K562 (cell line): Measurements from ENCODE around the gene SGPP2. TPM values are rescaled to one million over a fixed set of nuclear protein-coding genes. Genes with fewer than 3 reads are reported as not detected.

Experiments used
- ATAC-seq: fragments of 200-7000 bp; cut with Tn5 transposase; 3 replicates; pipeline ENCODE4 v1.9.1; 2020; ENCODE audit warnings: moderate library complexity
- BruUV-seq: library from RNA; stranded (reverse); fragments of 400-500 nt; replicated peaks from 2 replicates; lab custom pipeline; 2021; lab: Mats Ljungman, UMichigan
- CTCF ChIA-PET: fragments of 300-600 bp; formaldehyde crosslinking; extraction: SDS; loops from one replicate; lab custom pipeline; 2021; ENCODE audit warnings: low intra/inter-chr PET ratio; lab: Yijun Ruan, JAX
- POLR2A ChIA-PET: fragments of 300-600, 350-650 bp; sonication (Branson Sonifier 250); formaldehyde crosslinking; extraction: SDS; loops from one replicate; lab custom pipeline; 2021; ENCODE audit warnings: antibody characterized with exemption, inconsistent platforms; lab: Yijun Ruan, JAX
- DNase-seq, 4 experiments: peaks; one replicate each; pipeline versions ENCODE4 v3.0.0 to v3.0.0-alpha.2; 2011 to 2018; ENCODE audit warnings: low spot score in 3 of 4, mixed read lengths in 3 of 4; ENCODE audit errors: extremely low read depth in 1 of 4
- FAIRE-seq: peaks from 2 replicates; lab custom pipeline; 2011; peaks lifted over from hg19 to GRCh38; lab: Jason Lieb, UNC
- H2AFZ ChIP-seq: 2 replicates; pipeline ENCODE4 v1.6.0; 2011; ENCODE audit warnings: low read depth, low read length, control low read depth, inconsistent platforms
- H3K27ac ChIP-seq: fragments of 200-600 bp; 3 replicates; pipeline ENCODE4 v1.8.0; 2011; ENCODE audit warnings: low read depth, mild to moderate bottlenecking, control low read depth, inconsistent platforms, low read length, moderate library complexity, mixed read lengths; ENCODE audit errors: extremely low read depth
- H3K27me3 ChIP-seq, 2 experiments: fragments of 300-600 bp in 1 of 2; 2 replicates in 1 of 2; 3 replicates in 1 of 2; pipeline versions ENCODE4 v1.6.0 to v1.8.0; 2011; ENCODE audit warnings: inconsistent platforms in 2 of 2, low read length in 2 of 2, mild to moderate bottlenecking in 1 of 2, mixed read lengths in 1 of 2, moderate library complexity in 1 of 2; ENCODE audit not compliant: control insufficient read depth in 2 of 2, insufficient read depth in 2 of 2
- H3K36me3 ChIP-seq: fragments of 300-600 bp; 3 replicates; pipeline ENCODE4 v1.8.0; 2011; ENCODE audit warnings: mild to moderate bottlenecking, low read length, inconsistent platforms; ENCODE audit not compliant: control insufficient read depth, insufficient read depth
- H3K4me1 ChIP-seq, 2 experiments: fragments of 200-600 bp in 1 of 2; replicated peaks in 1 of 2; 2 replicates in 1 of 2; 3 replicates in 1 of 2; pipeline versions ENCODE4 v1.5.1 to v1.8.0; 2011; ENCODE audit warnings: inconsistent platforms in 2 of 2, low read length in 2 of 2, mild to moderate bottlenecking in 1 of 2, mixed read lengths in 1 of 2, moderate library complexity in 1 of 2; ENCODE audit not compliant: control insufficient read depth in 2 of 2, insufficient read depth in 2 of 2
- H3K4me2 ChIP-seq: 2 replicates; pipeline ENCODE4 v1.6.1; 2011; ENCODE audit warnings: low read length, control low read depth, inconsistent platforms, mixed read lengths; ENCODE audit not compliant: insufficient read depth
- H3K4me3 ChIP-seq: fragments of 200-600 bp; sonication (generic), shearing (Covaris generic); 2 replicates; pipeline ENCODE4 v1.5.1; 2016; ENCODE audit warnings: control low read depth, inconsistent platforms
- H3K79me2 ChIP-seq: fragments of 200-600 bp; 3 replicates; pipeline ENCODE4 v1.8.0; 2011; ENCODE audit warnings: low read length, inconsistent platforms; ENCODE audit not compliant: control insufficient read depth, insufficient read depth
- H3K9ac ChIP-seq, 2 experiments: 2 replicates each; pipeline versions ENCODE4 v1.6.0 to v1.6.1; 2011; ENCODE audit warnings: low read depth in 2 of 2, low read length in 2 of 2, control low read depth in 1 of 2, inconsistent platforms in 1 of 2, mild to moderate bottlenecking in 1 of 2, mixed read lengths in 1 of 2; ENCODE audit not compliant: insufficient read depth in 1 of 2
- H3K9me1 ChIP-seq: one replicate; pipeline ENCODE4 v1.6.0; 2011; ENCODE audit warnings: inconsistent platforms, mild to moderate bottlenecking, low read length, moderate library complexity; ENCODE audit not compliant: control insufficient read depth, insufficient read depth
- H3K9me3 ChIP-seq: replicated peaks from 2 replicates; pipeline ENCODE4 v1.5.1; 2011; ENCODE audit warnings: low read depth, low read length, inconsistent platforms; ENCODE audit not compliant: control insufficient read depth, insufficient read depth
- H4K20me1 ChIP-seq: replicated peaks from 2 replicates; pipeline ENCODE4 v1.6.1; 2011; ENCODE audit warnings: low read length, inconsistent platforms, mixed read lengths; ENCODE audit not compliant: control insufficient read depth, insufficient read depth
- CEBPZ ChIP-seq: fragments of 150-350 bp; IDR thresholded peaks from 2 replicates; pipeline ENCODE4 v1.6.1; 2014; ENCODE audit warnings: low read depth, mild to moderate bottlenecking, low read length, borderline replicate concordance
- ESRRA ChIP-seq: fragments of 450-650 bp; IDR thresholded peaks from 2 replicates; pipeline ENCODE4 v1.6.1; 2014; ENCODE audit warnings: low read depth, mild to moderate bottlenecking, moderate library complexity, borderline replicate concordance
- KHSRP ChIP-seq: fragments of 450-650 bp; IDR thresholded peaks from 2 replicates; pipeline ENCODE4 v1.6.1; 2017
- SIN3B ChIP-seq: fragments of 450-650 bp; IDR thresholded peaks from 2 replicates; pipeline ENCODE4 v1.6.1; 2017; ENCODE audit warnings: low read depth, mild to moderate bottlenecking, moderate library complexity
- SNAPC5 ChIP-seq: fragments of 250-450 bp; sonication (Bioruptor Pico); IDR thresholded peaks from 2 replicates; pipeline ENCODE4 v1.8.0; 2021; ENCODE audit warnings: moderate library complexity, mild to moderate bottlenecking, inconsistent platforms
- SNRNP70 ChIP-seq: fragments of 200-400 bp; formaldehyde crosslinking; optimal IDR thresholded peaks from 2 replicates; pipeline ENCODE3; 2017; ENCODE audit warnings: low read depth, low read length
- SUPT5H ChIP-seq: fragments of 450-650 bp; IDR thresholded peaks from 2 replicates; pipeline ENCODE4 v1.6.1; 2016
- ZNF384 ChIP-seq: IDR thresholded peaks from 2 replicates; pipeline ENCODE4 v1.6.1; 2012; ENCODE audit warnings: low read depth, low read length, improper control_type of control experiment
- WGBS: fragments of 100-300 bp; shearing (Covaris generic); methylation state at CpG from one replicate; pipeline ENCODE4 v1.1.6; 2016; ENCODE audit warnings: low coverage, mixed read lengths; ENCODE audit not compliant: insufficient coverage; ENCODE audit errors: missing lambda C conversion rate; 5-methylcytosine and 5-hydroxymethylcytosine counted together
- in situ Hi-C: fragments of 300-500 bp; cut with MboI; formaldehyde crosslinking; loops from 4 replicates; pipeline ENCODE4 v1.15.0; 2018; ENCODE audit warnings: inconsistent platforms, mixed read lengths
- intact Hi-C: fragments of 100-400 bp; cut with micrococcal nuclease; formaldehyde crosslinking; loops from 2 replicates; pipeline ENCODE4 v1.14.2; 2022
- polyA plus RNA-seq, 8 experiments: library from polyadenylated mRNA; depleted of rRNA in 4 of 8; stranded (reverse) in 5 of 8; unstranded in 3 of 8; fragments of >200 nt; fragmentation: Nextera tagmentation in 2 of 8; fragmentation: Illumina TruSeq in 1 of 8; extraction: Ambion mirVana in 2 of 8; extraction: Trizol in 1 of 8; gene quantifications; 2 replicates each; pipeline versions ENCODE4 v1.2.1 to v1.2.3, GENCODE V29; 2011 to 2014; ENCODE audit warnings: inconsistent platforms in 1 of 8, missing spikeins in 1 of 8
- total RNA-seq, 7 experiments: library from RNA; depleted of rRNA in 6 of 7; stranded (reverse); fragments of >200 nt in 6 of 7; fragmentation: Illumina TruSeq in 2 of 7; extraction: Trizol in 2 of 7; gene quantifications; 2 replicates each; pipeline versions ENCODE4 v1.2.1 to v1.2.3, GENCODE V29; 2011 to 2021; ENCODE audit warnings: low replicate concordance in 1 of 7
- TF ChIP-seq, protein P1 (sequence below): sonication (generic); formaldehyde crosslinking; IDR thresholded peaks from 2 replicates; pipeline ENCODE4 v1.8.0; 2022; ENCODE audit warnings: mild to moderate bottlenecking, missing genetic modification reagents

The SGPP2 gene
- total and polyA plus RNA-seq, 9 of the 15 experiments (the other 6 are each of a cell fraction or from before 2014, with no cell fraction given) = 0.01 to 0.04 TPM; not detected in 7

GRCh38 chr2:222427646-222428301 is 3.4 kb downstream of the SGPP2 start (continued):
- TF ChIP-seq ESRRA (no peak), SNRNP70 (no peak)

- POLR2A ChIA-PET = no interaction called here
- no peak overlapping the region for H3K9ac ChIP-seq
Observed at GRCh38 chr2:222430071-222430470, 5.7 kb downstream of the SGPP2 start.

More at GRCh38 chr2:222430071-222430470, 5.7 kb downstream of the SGPP2 start:
- Histone ChIP-seq H2AFZ (no peak overlapping the region), H4K20me1 (no peaks in the 10 kb centered on the region), H3K9me1 (no peaks in the 10 kb centered on the region), H3K4me1 (no peaks in the 10 kb centered on the region), H3K27me3 (peaks cover 0 to 4% of the 10 kb centered on the region in 2 experiments; a peak in 2 of 5 replicates), H3K4me2 (no peak overlapping the region), H3K9me3 (no peaks in the 10 kb centered on the region), H3K36me3 (no peaks in the 10 kb centered on the region), H3K79me2 (no peaks in the 10 kb centered on the region), H3K4me3 (no peak overlapping the region), H3K27ac (no peak overlapping the region)
- intact Hi-C loops (no loop called here), in situ Hi-C loops (no loop called here)
- no peak for TF ChIP-seq KHSRP
- TF ChIP-seq SNAPC5 (CRISPR knock-in tag) = no peak
- TF ChIP-seq CEBPZ = no peak
- TF ChIP-seq SIN3B = no peak
- no peak for TF ChIP-seq SUPT5H
- TF ChIP-seq, protein P1, sequence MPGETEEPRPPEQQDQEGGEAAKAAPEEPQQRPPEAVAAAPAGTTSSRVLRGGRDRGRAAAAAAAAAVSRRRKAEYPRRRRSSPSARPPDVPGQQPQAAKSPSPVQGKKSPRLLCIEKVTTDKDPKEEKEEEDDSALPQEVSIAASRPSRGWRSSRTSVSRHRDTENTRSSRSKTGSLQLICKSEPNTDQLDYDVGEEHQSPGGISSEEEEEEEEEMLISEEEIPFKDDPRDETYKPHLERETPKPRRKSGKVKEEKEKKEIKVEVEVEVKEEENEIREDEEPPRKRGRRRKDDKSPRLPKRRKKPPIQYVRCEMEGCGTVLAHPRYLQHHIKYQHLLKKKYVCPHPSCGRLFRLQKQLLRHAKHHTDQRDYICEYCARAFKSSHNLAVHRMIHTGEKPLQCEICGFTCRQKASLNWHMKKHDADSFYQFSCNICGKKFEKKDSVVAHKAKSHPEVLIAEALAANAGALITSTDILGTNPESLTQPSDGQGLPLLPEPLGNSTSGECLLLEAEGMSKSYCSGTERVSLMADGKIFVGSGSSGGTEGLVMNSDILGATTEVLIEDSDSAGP (CRISPR knock-in tag) = no peak
- TF ChIP-seq ZNF384 = no peak
- no TSS peak for BruUV-seq
- CTCF ChIA-PET = no interaction called here
- 0% methylated on average over 3 of the region's 3 CpGs for WGBS
- ATAC-seq = no peak
- no peak for DNase-seq
- FAIRE-seq = no peak
